Measurements from ENCODE around the gene KIR3DL3. TPM values are rescaled to one million over a fixed set of nuclear protein-coding genes. Genes with fewer than 3 reads are reported as not detected.
"Not testable (repeated sequence)": the region's sequence is repeated elsewhere in the genome, so short reads cannot be mapped to it uniquely, and the experiment has no call there.

KIR3DL3 gene
- total RNA-seq, 1 donor = not detected

DNA sequence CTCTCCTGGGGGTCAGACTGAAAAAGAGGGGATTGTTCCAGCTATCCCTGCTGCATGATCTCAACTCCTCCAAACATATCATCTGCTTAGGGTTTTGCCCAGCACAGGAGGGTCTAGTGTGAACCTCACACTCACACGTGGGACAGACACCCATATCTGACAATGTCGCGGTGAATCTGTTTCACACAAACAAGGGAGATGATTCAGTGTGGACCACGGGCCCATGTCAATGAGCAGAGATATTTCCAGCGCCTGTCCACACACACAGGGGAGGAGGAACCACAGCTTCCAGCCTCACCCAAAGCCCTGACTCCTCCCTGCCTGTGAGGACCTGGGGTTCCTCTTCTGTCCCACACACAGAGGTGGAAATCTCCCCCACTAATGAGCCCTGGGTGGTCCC is 29.6 kb upstream of the KIR3DL3 start:
- no peaks in the 10 kb centered on the region for H4K20me1 ChIP-seq (ENCODE audit: insufficient read depth, low read length)
- H3K4me2 ChIP-seq (ENCODE audit: insufficient read depth, low read length) = no peak overlapping the region
- no peaks in the 10 kb centered on the region for H3K4me1 ChIP-seq (ENCODE audit: insufficient read depth, low read length)
- no peaks in the 10 kb centered on the region for H3K36me3 ChIP-seq (ENCODE audit: insufficient read depth, low read length)
- TF ChIP-seq, protein P1, sequence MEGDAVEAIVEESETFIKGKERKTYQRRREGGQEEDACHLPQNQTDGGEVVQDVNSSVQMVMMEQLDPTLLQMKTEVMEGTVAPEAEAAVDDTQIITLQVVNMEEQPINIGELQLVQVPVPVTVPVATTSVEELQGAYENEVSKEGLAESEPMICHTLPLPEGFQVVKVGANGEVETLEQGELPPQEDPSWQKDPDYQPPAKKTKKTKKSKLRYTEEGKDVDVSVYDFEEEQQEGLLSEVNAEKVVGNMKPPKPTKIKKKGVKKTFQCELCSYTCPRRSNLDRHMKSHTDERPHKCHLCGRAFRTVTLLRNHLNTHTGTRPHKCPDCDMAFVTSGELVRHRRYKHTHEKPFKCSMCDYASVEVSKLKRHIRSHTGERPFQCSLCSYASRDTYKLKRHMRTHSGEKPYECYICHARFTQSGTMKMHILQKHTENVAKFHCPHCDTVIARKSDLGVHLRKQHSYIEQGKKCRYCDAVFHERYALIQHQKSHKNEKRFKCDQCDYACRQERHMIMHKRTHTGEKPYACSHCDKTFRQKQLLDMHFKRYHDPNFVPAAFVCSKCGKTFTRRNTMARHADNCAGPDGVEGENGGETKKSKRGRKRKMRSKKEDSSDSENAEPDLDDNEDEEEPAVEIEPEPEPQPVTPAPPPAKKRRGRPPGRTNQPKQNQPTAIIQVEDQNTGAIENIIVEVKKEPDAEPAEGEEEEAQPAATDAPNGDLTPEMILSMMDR (IDR thresholded peaks at IDR 0.05; ENCODE audit: extremely low read depth, low read depth, low read length) = no peak
- H3K79me2 ChIP-seq (ENCODE audit: insufficient read depth, low read length) = no peaks in the 10 kb centered on the region
- H3K27ac ChIP-seq (ENCODE audit: low read depth, low read length) = no peak overlapping the region
- H3K9me3 ChIP-seq (ENCODE audit: low read depth, low read length) = no peaks in the 10 kb centered on the region
- no peak overlapping the region for H2AFZ ChIP-seq (ENCODE audit: low read length)
- no peaks in the 10 kb centered on the region for H3K27me3 ChIP-seq (ENCODE audit: insufficient read depth, low read length)
- DNase-seq (ENCODE audit: insufficient read length, low spot score, missing footprints) = no peak
- H3K4me3 ChIP-seq (ENCODE audit: insufficient read depth, low read length) = no peak overlapping the region

DNA sequence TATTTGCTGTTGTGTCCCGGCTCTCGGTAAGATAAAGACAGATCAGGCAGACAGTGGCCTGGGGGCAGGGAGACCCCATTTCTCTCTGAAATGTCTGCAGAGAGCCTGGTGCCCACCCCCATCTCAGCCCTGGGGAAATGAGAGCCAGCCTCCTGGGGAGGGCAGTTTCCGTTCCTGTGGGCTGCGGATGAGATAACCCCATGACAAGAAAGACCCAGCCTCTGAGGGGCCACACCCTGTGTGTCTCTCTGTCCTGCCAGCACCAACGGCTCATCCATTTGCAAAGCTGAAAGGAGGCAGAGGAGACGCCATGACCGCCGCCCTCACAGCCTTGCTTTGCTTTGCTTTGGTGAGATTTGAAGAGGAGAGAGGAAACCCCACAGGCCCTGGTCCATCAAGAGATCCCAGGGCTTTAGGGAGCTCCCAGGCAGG is 28.1 kb upstream of the KIR3DL3 start:
- H3K4me3 ChIP-seq (ENCODE audit: insufficient read depth, low read length) = no peak overlapping the region
- no peaks in the 10 kb centered on the region for H4K20me1 ChIP-seq (ENCODE audit: insufficient read depth, low read length)
- no peaks in the 10 kb centered on the region for H3K9me3 ChIP-seq (ENCODE audit: low read depth, low read length)
- no peak overlapping the region for H3K4me2 ChIP-seq (ENCODE audit: insufficient read depth, low read length)
- TF ChIP-seq, protein P1 (IDR thresholded peaks at IDR 0.05; ENCODE audit: extremely low read depth, low read depth, low read length) = no peak
- no peak overlapping the region for H3K27ac ChIP-seq (ENCODE audit: low read depth, low read length)
- DNase-seq (ENCODE audit: insufficient read length, low spot score, missing footprints) = no peak
- no peaks in the 10 kb centered on the region for H3K36me3 ChIP-seq (ENCODE audit: insufficient read depth, low read length)
- no peaks in the 10 kb centered on the region for H3K27me3 ChIP-seq (ENCODE audit: insufficient read depth, low read length)
- no peak overlapping the region for H2AFZ ChIP-seq (ENCODE audit: low read length)
- H3K4me1 ChIP-seq (ENCODE audit: insufficient read depth, low read length) = no peaks in the 10 kb centered on the region
- no peaks in the 10 kb centered on the region for H3K79me2 ChIP-seq (ENCODE audit: insufficient read depth, low read length)

DNA sequence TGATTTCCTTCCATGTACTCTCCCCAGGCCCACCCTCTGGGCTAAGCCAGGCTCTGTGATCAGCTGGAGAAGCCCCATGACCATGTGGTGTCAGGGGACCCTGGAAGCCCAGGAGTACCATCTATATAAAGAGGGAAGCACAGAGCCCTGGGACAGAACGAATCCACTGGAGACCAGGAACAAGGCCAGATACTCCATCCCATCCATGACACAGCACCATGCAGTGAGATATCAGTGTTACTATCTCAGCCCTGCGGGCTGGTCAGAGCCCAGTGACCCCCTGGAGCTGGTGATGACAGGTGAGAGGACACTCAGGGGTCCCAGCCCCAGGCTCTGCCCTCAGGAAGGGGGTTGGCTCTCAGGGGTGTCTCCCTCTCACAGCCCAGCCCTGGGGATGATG is 27.5 kb upstream of the KIR3DL3 start:
- no peak overlapping the region for H2AFZ ChIP-seq (ENCODE audit: low read length)

DNA sequence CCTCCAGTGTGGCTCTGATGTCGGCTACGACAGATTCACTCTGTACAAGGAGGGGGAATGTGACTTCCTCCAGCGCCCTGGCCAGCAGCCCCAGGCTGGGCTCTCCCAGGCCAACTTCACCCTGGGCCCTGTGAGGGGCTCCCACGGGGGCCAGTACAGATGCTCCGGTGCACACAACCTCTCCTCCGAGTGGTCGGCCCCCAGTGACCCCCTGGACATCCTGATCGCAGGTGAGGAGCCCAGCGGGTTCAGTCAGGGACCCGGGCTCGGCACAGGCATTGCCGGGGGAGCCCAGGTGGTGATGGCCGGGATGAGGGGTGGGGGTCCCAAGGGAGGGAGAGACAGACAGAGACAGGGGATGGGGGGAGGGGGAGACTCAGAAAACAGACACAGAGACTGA is 26.5 kb upstream of the KIR3DL3 start:
- not testable (repeated sequence) for H3K9me3 ChIP-seq (ENCODE audit: low read depth, low read length); H4K20me1 ChIP-seq (ENCODE audit: insufficient read depth, low read length); H3K4me3 ChIP-seq (ENCODE audit: insufficient read depth, low read length); H3K27ac ChIP-seq (ENCODE audit: low read depth, low read length); H3K36me3 ChIP-seq (ENCODE audit: insufficient read depth, low read length); H3K79me2 ChIP-seq (ENCODE audit: insufficient read depth, low read length); H2AFZ ChIP-seq (ENCODE audit: low read length); H3K4me2 ChIP-seq (ENCODE audit: insufficient read depth, low read length); H3K4me1 ChIP-seq (ENCODE audit: insufficient read depth, low read length); H3K27me3 ChIP-seq (ENCODE audit: insufficient read depth, low read length); DNase-seq (ENCODE audit: insufficient read length, low spot score, missing footprints)

More for the DNA sequence above, 27.5 kb upstream of the KIR3DL3 start:
- Histone ChIP-seq H3K9me3 (ENCODE audit: low read depth, low read length) (no peaks in the 10 kb centered on the region), H4K20me1 (ENCODE audit: insufficient read depth, low read length) (no peaks in the 10 kb centered on the region), H3K79me2 (ENCODE audit: insufficient read depth, low read length) (no peaks in the 10 kb centered on the region), H3K4me2 (ENCODE audit: insufficient read depth, low read length) (no peak overlapping the region), H3K27me3 (ENCODE audit: insufficient read depth, low read length) (no peaks in the 10 kb centered on the region), H3K36me3 (ENCODE audit: insufficient read depth, low read length) (no peaks in the 10 kb centered on the region), H3K4me3 (ENCODE audit: insufficient read depth, low read length) (no peak overlapping the region), H3K27ac (ENCODE audit: low read depth, low read length) (no peak overlapping the region), H3K4me1 (ENCODE audit: insufficient read depth, low read length) (no peaks in the 10 kb centered on the region)
- DNase-seq (ENCODE audit: insufficient read length, low spot score, missing footprints) = no peak
- TF ChIP-seq, protein P1 (IDR thresholded peaks at IDR 0.05; ENCODE audit: extremely low read depth, low read depth, low read length) = no peak

All from osteoblast (primary cell).